ENCODE results near the gene PLK4.
"Not testable (repeated sequence)": the region's sequence is repeated elsewhere in the genome, so short reads cannot be mapped to it uniquely, and the experiment has no call there.

Gene PLK4

DNA sequence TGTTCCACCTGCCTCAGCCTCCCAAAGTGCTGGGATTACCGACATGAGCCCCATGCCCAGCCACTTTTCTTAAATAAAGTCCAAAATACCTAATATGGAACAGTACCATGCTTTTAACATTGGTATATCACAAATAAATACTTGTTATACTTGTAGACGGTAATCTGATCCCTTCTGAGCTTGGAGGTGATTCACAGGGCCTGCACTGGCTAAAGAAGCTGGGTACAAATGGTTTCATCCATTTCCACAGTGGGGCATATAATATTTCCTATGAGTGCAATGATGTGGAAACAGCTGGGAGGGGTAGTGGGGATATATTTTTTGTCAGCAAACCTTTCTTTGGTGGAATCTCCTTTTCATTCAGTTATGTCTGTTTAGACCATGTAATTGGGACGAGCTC is 35.8 kb downstream of the PLK4 start:
- DNase-seq (ENCODE audit: low read depth): no peak

DNA sequence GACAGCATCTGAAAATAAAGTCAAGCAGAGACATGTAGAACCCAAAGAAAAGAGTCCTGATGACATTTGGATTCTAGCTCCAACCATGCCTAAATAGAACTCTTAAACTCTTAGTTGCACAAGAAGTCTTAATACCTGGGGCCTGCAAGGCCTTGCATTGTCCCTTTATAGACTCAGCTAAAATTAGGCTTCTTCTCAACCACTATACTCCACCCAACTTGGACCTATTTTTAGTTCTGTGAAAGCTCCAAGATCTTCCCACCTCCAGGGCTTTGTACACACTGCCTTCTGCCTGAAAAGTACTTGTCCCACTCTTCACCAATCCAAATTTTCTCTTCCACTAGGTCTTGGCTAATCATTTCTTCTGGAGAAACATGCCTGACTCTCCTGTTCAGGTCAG is 36.5 kb downstream of the PLK4 start:
- DNase-seq (ENCODE audit: low read depth): no peak

DNA sequence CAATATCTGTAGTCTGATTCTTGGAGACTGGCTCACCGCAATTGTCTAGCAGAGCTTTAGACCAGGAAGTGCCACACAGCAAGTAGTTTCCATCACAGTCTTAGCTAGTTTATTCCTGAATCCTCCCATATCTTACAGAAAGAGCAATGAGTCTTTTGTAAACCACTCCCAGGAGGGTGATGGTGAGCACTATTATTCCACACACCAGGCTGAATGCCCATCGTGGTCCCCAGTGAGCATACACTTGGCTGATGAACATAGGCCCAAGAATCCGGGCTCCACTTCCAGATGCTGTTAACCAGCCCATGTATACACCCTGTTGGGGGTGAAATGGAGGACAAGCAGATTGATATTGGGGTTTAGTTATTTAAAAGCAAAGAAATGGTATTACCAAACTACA is 39.8 kb downstream of the PLK4 start:
- DNase-seq (ENCODE audit: low read depth): no peak

GRCh38 chr4:127922226-127922625 is 41.5 kb downstream of the PLK4 start:
- DNase-seq (ENCODE audit: low read depth): no peak

- DNase-seq (ENCODE audit: low read depth): not testable (repeated sequence)
Observed at GRCh38 chr4:127925720-127926119, 45.0 kb downstream of the PLK4 start.

GRCh38 chr4:127930175-127930574 is 49.5 kb downstream of the PLK4 start:
- no peak for DNase-seq (ENCODE audit: low read depth)

DNA sequence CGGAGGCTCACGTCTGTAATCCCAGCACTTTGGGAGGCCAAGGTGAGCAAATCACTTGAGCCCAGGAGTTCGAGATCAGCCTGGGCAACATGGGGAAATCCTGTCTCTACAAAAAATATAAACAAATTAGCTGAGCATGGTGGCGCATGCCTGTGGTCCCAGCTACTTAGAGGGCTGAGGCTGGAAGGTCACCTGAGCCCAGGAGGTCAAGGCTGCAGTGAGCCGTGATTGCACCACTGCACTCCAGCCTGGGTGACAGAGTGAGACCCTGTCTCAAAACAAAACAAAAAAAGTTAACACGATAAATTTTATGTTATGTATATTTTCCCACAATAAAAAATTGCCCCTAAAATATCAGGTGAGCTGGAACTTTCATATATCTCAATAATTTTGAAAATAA is 51.1 kb downstream of the PLK4 start:
- DNase-seq (ENCODE audit: low read depth): not testable (repeated sequence)

DNA sequence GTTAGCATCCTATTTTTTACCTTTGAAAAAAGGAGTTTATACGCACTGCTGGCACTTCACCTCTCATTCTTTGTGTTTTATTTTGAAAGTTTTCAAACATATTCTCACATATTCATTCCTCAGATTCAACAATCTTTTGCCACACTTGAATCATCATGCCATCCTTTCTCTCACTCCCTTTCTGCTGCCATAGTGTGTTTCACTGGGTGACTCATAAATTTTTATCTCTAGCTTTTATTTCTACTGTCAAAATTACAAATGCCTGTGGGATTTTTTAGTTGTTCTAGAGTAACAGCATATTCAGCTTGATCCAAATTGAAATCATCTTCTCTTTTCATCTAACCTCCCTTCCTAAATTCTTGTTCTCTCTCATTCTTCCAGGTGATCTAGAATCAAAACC is 56.3 kb downstream of the PLK4 start:
- no peak for DNase-seq (ENCODE audit: low read depth)

Data from activated T-cell treated with anti-CD3 and anti-CD28 coated beads for 24 hours (primary cell).